Measurements from ENCODE around the gene PROC.

- TF ChIP-seq CTCF (IDR thresholded peaks at IDR 0.05) (no peak), POLR2A (IDR thresholded peaks at IDR 0.05) (no peak)
Observed at GRCh38 chr2:127434515-127434914, 16.3 kb downstream of the PROC start.

Data from vagina (tissue), 2 donors.